Spleen (tissue), 7 donors: Measurements from ENCODE around the gene CCDC69.
A peak's percentile ranks its signal among the peaks of the same experiment; 100 is the strongest.

ENCODE experiments used
- CTCF ChIP-seq, 11 experiments: fragments of 200-600 bp in 7 of 11; fragments of 450-650 bp in 4 of 11; sonication (generic) in 4 of 11; IDR thresholded peaks in 8 of 11; conservative IDR thresholded peaks in 3 of 11; 1 replicate in 7 of 11; 2 replicates in 4 of 11; pipeline versions ENCODE4 v1.4.0 to v1.8.0; 2016 to 2021; ENCODE audit warnings: antibody characterized with exemption in 11 of 11, inconsistent platforms in 4 of 11, mild to moderate bottlenecking in 1 of 11
- POLR2A ChIP-seq, 3 donors: fragments of 450-650 bp; IDR thresholded peaks; one replicate each; pipeline ENCODE4 v1.5.1; 2017; ENCODE audit warnings: antibody characterized with exemption in 3 of 3, mild to moderate bottlenecking in 1 of 3
- donor health status: DM: no; HTN: no; CAD: no; lungs with moderate emphysema.
- donor health status: DM: no; HTN: no; CAD: no.
- donor health status: DM: no; HTN: no; CAD: no.

DNA sequence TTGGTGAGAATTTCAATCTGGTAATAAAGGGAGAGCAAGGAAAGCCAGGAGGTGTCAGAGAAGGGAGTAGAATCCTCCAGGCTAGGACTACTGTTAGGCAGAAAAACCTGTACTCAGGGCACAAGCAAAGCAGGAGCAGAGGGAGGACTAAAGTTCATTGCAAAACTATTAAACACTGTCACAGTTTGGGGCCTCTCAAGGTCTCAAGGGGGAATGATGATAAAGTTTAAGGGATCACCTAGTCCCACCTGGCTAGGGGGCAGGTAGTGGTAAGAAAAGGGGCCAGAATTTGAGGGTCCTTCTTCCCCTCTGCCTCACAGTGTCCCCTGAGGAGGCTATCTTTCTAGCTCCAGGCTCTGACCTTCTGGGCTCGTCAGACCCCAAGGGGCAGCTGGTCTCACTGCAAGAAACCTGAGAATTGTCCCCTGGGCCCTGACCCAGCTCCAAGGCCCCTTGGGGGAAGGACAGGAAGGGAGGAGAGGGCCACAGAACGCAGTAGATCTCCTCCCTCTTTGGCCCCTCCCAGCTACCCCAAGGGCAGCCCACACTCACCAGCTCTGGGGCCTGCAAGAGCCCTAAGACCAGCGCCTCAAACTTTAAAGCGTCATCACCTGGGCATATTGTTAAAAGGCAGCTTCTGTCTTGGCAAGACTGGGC is 974 bp downstream of the CCDC69 start:
- TF ChIP-seq CTCF (IDR thresholded peaks at IDR 0.05 in 8 of 11, conservative IDR thresholded peaks at IDR 0.05 in 3 of 11) (no peak), POLR2A (IDR thresholded peaks at IDR 0.05) (peak in 1 of 3 donors; percentile 47)
